HG03039 (cell line): ENCODE results near the gene FSD1L.
A peak's percentile ranks its signal among the peaks of the same experiment; 100 is the strongest.
"Not testable (repeated sequence)": the region's sequence is repeated elsewhere in the genome, so short reads cannot be mapped to it uniquely, and the experiment has no call there.

ENCODE experiments used
- ATAC-seq: cut with Tn5 transposase; IDR thresholded peaks from one replicate; pipeline ENCODE4 v1.9.1; 2021; ENCODE audit warnings: mild to moderate bottlenecking, moderate library complexity; ENCODE audit not compliant: unreplicated experiment

FSD1L gene

GRCh38 chr9:105535920-105536668, 88.3 kb downstream of the FSD1L start:
- ATAC-seq: peak; percentile 80

GRCh38 chr9:105539452-105539851, 91.6 kb downstream of the FSD1L start:
- no peak for ATAC-seq

- peak; percentile 93 for ATAC-seq
These were observed 94.0 kb downstream of the FSD1L start for GRCh38 chr9:105541838-105542237.

GRCh38 chr9:105554042-105554441, 106.2 kb downstream of the FSD1L start:
- ATAC-seq: no peak

- ATAC-seq: peak; percentile 90
These were observed 110.2 kb downstream of the FSD1L start, which contains the start of gene FKTN for GRCh38 chr9:105557804-105558610. Gene FKTN, plus strand, starts transcription at chr9:105558131. Its CDS starts 16,902 bp downstream, at chr9:105575033.

- no peak for ATAC-seq
These were observed 124.6 kb downstream of the FSD1L start for GRCh38 chr9:105572455-105572854.

GRCh38 chr9:105579952-105580351, 132.1 kb downstream of the FSD1L start:
- not testable (repeated sequence) for ATAC-seq

- ATAC-seq: not testable (repeated sequence)
These were observed 133.7 kb downstream of the FSD1L start for GRCh38 chr9:105581550-105581949.

- ATAC-seq: no peak
These were observed 145.3 kb downstream of the FSD1L start for GRCh38 chr9:105593145-105593544.
